ENCODE measurements around the gene TULP3.

DNA sequence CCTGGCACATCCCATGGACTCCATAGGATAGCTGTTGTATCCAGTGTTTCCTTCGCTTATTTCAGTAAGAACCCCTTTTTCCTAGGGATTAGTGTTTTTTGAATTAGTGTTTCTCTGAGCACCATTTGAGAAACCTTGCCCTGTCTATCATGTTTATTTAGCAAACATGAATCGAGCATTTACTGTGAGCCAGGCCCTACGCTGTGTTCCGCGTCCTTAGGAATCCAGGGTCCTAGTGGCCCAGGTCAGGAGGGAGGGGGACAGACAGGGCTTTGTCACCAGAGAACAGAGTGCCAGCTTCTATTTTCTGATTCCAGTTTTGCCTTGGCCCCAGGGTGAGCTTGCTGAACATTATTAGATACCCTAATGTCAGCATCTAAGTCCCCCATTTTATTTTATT, 71.0 kb downstream of the TULP3 start:
- TF ChIP-seq, protein P1, sequence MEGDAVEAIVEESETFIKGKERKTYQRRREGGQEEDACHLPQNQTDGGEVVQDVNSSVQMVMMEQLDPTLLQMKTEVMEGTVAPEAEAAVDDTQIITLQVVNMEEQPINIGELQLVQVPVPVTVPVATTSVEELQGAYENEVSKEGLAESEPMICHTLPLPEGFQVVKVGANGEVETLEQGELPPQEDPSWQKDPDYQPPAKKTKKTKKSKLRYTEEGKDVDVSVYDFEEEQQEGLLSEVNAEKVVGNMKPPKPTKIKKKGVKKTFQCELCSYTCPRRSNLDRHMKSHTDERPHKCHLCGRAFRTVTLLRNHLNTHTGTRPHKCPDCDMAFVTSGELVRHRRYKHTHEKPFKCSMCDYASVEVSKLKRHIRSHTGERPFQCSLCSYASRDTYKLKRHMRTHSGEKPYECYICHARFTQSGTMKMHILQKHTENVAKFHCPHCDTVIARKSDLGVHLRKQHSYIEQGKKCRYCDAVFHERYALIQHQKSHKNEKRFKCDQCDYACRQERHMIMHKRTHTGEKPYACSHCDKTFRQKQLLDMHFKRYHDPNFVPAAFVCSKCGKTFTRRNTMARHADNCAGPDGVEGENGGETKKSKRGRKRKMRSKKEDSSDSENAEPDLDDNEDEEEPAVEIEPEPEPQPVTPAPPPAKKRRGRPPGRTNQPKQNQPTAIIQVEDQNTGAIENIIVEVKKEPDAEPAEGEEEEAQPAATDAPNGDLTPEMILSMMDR (IDR thresholded peaks at IDR 0.05; ENCODE audit: poor library complexity): no peak
- no peak for TF ChIP-seq EZH2phosphoT487 (IDR thresholded peaks at IDR 0.05; ENCODE audit: low read depth, severe bottlenecking, unreplicated experiment)

All from hepatocyte (in vitro differentiated cells).